Memory B cell (primary cell): ENCODE data around the gene AKAP12.
A peak's percentile ranks its signal among the peaks of the same experiment; 100 is the strongest.

Experiments used
- ATAC-seq: fragments of 150-1000 bp; cut with Tn5 transposase; 2 replicates; pipeline ENCODE4 v1.10.0; 2021; ENCODE audit warnings: low read depth, mild to moderate bottlenecking, moderate library complexity
- DNase-seq, 2 donors: peaks; one replicate each; pipeline ENCODE4 v3.0.0; 2022; ENCODE audit warnings: low spot score in 2 of 2
- H3K27ac Mint-ChIP-seq: one replicate; pipeline ENCODE4 v1.8.0; 2022; ENCODE audit warnings: mild to moderate bottlenecking, moderate library complexity, mixed read lengths
- H3K27me3 Mint-ChIP-seq: one replicate; pipeline ENCODE4 v1.8.0; 2022; ENCODE audit warnings: mixed read lengths
- H3K36me3 Mint-ChIP-seq: one replicate; pipeline ENCODE4 v1.8.0; 2022; ENCODE audit warnings: mild to moderate bottlenecking, mixed read lengths
- H3K4me1 Mint-ChIP-seq: one replicate; pipeline ENCODE4 v1.8.0; 2022; ENCODE audit warnings: mixed read lengths
- H3K4me3 Mint-ChIP-seq: one replicate; pipeline ENCODE4 v1.8.0; 2022; ENCODE audit warnings: mild to moderate bottlenecking, moderate library complexity, mixed read lengths
- H3K9me3 Mint-ChIP-seq: one replicate; pipeline ENCODE4 v1.8.0; 2022; ENCODE audit warnings: mixed read lengths

AKAP12 gene, protein sequence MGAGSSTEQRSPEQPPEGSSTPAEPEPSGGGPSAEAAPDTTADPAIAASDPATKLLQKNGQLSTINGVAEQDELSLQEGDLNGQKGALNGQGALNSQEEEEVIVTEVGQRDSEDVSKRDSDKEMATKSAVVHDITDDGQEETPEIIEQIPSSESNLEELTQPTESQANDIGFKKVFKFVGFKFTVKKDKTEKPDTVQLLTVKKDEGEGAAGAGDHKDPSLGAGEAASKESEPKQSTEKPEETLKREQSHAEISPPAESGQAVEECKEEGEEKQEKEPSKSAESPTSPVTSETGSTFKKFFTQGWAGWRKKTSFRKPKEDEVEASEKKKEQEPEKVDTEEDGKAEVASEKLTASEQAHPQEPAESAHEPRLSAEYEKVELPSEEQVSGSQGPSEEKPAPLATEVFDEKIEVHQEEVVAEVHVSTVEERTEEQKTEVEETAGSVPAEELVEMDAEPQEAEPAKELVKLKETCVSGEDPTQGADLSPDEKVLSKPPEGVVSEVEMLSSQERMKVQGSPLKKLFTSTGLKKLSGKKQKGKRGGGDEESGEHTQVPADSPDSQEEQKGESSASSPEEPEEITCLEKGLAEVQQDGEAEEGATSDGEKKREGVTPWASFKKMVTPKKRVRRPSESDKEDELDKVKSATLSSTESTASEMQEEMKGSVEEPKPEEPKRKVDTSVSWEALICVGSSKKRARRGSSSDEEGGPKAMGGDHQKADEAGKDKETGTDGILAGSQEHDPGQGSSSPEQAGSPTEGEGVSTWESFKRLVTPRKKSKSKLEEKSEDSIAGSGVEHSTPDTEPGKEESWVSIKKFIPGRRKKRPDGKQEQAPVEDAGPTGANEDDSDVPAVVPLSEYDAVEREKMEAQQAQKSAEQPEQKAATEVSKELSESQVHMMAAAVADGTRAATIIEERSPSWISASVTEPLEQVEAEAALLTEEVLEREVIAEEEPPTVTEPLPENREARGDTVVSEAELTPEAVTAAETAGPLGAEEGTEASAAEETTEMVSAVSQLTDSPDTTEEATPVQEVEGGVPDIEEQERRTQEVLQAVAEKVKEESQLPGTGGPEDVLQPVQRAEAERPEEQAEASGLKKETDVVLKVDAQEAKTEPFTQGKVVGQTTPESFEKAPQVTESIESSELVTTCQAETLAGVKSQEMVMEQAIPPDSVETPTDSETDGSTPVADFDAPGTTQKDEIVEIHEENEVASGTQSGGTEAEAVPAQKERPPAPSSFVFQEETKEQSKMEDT (N-terminal part only)

GRCh38 chr6:151239603-151240035 is at the start of gene AKAP12:
Gene AKAP12 (plus strand): TSS chr6:151239967. CDS start chr6:151240563, 596 bp downstream.
- Mint-ChIP-seq H3K27ac (no peak within 1 kb of the TSS), H3K4me1 (no peaks in the 10 kb centered on the region), H3K4me3 (peak within 1 kb of the TSS; percentile 84), H3K9me3 (no peaks in the 10 kb centered on the region), H3K36me3 (no peaks in the 10 kb centered on the region), H3K27me3 (peaks cover 21% of the 10 kb centered on the region)
- DNase-seq: no peak
- ATAC-seq: no peak

- Mint-ChIP-seq H3K27me3 (peaks cover 3% of the 10 kb centered on the region), H3K9me3 (no peaks in the 10 kb centered on the region), H3K27ac (no peak overlapping the region), H3K4me3 (no peak overlapping the region), H3K4me1 (no peaks in the 10 kb centered on the region), H3K36me3 (no peaks in the 10 kb centered on the region)
- no peak for DNase-seq
- ATAC-seq: no peak
These were observed 48.2 kb upstream of the AKAP12 start for GRCh38 chr6:151191527-151191926.

GRCh38 chr6:151196555-151196954 is 43.2 kb upstream of the AKAP12 start:
- H3K4me1 Mint-ChIP-seq: no peaks in the 10 kb centered on the region
- ATAC-seq: no peak
- H3K27me3 Mint-ChIP-seq: no peaks in the 10 kb centered on the region
- no peak overlapping the region for H3K4me3 Mint-ChIP-seq
- DNase-seq: no peak
- H3K36me3 Mint-ChIP-seq: no peaks in the 10 kb centered on the region
- H3K27ac Mint-ChIP-seq: no peak overlapping the region
- H3K9me3 Mint-ChIP-seq: no peaks in the 10 kb centered on the region

DNA sequence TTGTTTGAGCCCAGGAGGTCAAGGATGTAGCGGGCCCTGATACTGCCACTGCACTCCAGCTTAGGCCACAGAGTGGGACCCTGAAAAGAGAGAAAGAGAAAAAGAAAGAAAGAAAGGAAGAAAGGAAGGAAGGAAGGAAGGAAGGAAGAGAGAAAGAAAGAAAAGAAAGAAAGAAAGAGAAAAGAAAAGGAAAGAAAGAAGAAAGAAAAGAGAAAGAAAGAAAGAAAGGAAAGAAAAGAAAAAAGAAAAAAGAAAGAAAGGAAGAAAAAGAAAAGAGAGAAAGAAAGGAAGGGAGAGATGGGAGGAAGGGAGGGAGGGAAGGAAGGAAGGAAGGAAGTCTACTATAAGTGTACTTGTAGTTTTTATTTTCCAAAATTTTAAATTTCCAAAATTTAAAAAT is 42.2 kb upstream of the AKAP12 start:
- Mint-ChIP-seq H3K27me3 (no peaks in the 10 kb centered on the region), H3K4me1 (no peaks in the 10 kb centered on the region), H3K27ac (no peak overlapping the region), H3K9me3 (no peaks in the 10 kb centered on the region), H3K36me3 (no peaks in the 10 kb centered on the region), H3K4me3 (no peak overlapping the region)
- ATAC-seq: no peak
- no peak for DNase-seq

DNA sequence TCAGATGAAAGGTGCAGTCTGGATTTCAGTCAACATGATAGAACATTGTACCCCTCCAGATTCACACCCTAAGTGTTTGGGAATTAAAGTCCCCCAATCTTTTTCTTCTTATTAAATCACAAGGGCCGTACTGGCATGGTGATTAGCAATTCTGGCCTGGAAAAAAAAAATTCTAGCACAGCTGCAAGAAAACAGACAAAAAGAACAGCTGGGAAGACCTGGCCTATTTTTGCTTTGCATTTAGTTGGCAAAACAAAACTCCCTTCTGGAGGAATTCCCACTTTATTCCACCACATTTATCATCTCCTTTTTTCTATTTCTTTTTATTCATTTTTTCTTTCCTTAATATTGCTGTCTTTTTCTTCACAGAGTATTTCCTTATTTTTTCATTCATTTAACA is 39.8 kb upstream of the AKAP12 start:
- H3K36me3 Mint-ChIP-seq: no peaks in the 10 kb centered on the region
- no peaks in the 10 kb centered on the region for H3K4me1 Mint-ChIP-seq
- H3K9me3 Mint-ChIP-seq: no peaks in the 10 kb centered on the region
- H3K27ac Mint-ChIP-seq: no peak overlapping the region
- ATAC-seq (no peak), DNase-seq (no peak)
- no peak overlapping the region for H3K4me3 Mint-ChIP-seq
- no peaks in the 10 kb centered on the region for H3K27me3 Mint-ChIP-seq

- no peaks in the 10 kb centered on the region for H3K4me1 Mint-ChIP-seq
- DNase-seq: no peak
- no peaks in the 10 kb centered on the region for H3K36me3 Mint-ChIP-seq
- ATAC-seq: no peak
- no peak overlapping the region for H3K4me3 Mint-ChIP-seq
- H3K27me3 Mint-ChIP-seq: peaks cover 13% of the 10 kb centered on the region
- H3K9me3 Mint-ChIP-seq: peaks cover 7% of the 10 kb centered on the region
- no peak overlapping the region for H3K27ac Mint-ChIP-seq
These were observed 33.8 kb upstream of the AKAP12 start for GRCh38 chr6:151205721-151206600.

- DNase-seq (no peak), ATAC-seq (no peak)
- peaks cover 11% of the 10 kb centered on the region for H3K9me3 Mint-ChIP-seq
- peaks cover 15% of the 10 kb centered on the region for H3K27me3 Mint-ChIP-seq
- no peak overlapping the region for H3K4me3 Mint-ChIP-seq
- H3K36me3 Mint-ChIP-seq: peaks cover 3% of the 10 kb centered on the region
- no peak overlapping the region for H3K27ac Mint-ChIP-seq
- H3K4me1 Mint-ChIP-seq: no peaks in the 10 kb centered on the region
These were observed 32.1 kb upstream of the AKAP12 start for GRCh38 chr6:151207674-151208073.

DNA sequence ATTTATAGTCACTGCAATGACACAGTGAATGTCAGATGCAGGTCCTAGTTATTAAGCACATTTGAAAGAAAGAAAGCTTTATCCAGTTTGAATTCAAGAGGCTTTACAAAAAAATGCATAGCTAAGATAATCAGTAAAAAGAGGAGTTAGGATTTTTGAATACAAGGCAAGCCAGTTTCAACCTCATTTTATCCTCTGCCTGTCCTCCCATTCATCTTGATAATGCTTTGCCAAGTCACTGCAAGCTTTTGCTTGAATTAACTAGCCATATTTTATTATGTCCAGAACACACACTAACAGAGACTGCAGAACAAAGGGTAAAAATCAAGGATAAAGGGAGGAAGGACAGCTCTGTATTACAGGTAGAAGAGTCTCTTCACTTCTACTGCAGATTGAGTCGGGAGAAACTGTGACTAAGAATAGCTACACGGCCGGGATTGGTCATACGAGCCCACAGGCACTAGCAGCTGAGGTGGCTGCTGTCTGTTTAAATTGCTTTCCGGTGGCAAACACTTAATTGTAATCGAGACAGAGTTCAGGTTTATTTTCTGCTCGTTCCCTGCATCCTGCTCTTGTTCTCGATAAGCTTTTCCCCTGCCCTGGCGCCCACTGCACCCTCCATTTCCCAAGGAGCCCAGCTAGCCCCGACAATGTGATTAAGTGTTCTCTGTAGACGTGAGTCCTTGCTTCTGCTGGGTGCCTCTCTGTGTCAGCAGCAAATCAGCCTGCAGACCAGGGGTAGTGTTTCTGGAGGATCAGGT is 30.5 kb upstream of the AKAP12 start:
- H3K36me3 Mint-ChIP-seq: peaks cover 3% of the 10 kb centered on the region
- H3K4me3 Mint-ChIP-seq: no peak overlapping the region
- peaks cover 15% of the 10 kb centered on the region for H3K27me3 Mint-ChIP-seq
- ATAC-seq: no peak
- H3K9me3 Mint-ChIP-seq: peaks cover 11% of the 10 kb centered on the region
- no peak overlapping the region for H3K27ac Mint-ChIP-seq
- H3K4me1 Mint-ChIP-seq: no peaks in the 10 kb centered on the region
- no peak for DNase-seq

DNA sequence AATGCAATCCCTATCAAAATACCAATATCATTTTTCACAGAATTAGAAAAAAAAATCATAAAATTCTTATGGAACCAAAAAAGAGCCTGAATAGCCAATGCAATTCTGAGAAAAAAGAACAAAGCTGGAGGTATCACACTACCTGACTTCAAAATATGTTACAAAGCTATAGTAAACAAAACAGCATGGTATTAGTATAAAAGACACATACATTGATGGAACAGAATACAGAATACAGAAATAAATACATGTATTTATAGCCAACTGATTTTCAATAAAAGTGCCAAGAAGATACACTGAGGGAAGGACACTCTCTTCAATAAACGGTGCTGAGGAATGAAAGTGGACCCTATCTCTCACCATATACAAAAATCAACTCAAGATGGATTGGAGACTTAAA is 28.7 kb upstream of the AKAP12 start:
- no peak for DNase-seq
- peaks cover 3% of the 10 kb centered on the region for H3K36me3 Mint-ChIP-seq
- no peak overlapping the region for H3K27ac Mint-ChIP-seq
- peaks cover 12% of the 10 kb centered on the region for H3K27me3 Mint-ChIP-seq
- peaks cover 11% of the 10 kb centered on the region for H3K9me3 Mint-ChIP-seq
- ATAC-seq: no peak
- no peak overlapping the region for H3K4me3 Mint-ChIP-seq
- no peaks in the 10 kb centered on the region for H3K4me1 Mint-ChIP-seq

GRCh38 chr6:151213352-151213751 is 26.4 kb upstream of the AKAP12 start:
- Mint-ChIP-seq H3K4me3 (no peak overlapping the region), H3K27me3 (peaks cover 12% of the 10 kb centered on the region), H3K9me3 (peaks cover 9% of the 10 kb centered on the region), H3K36me3 (peaks cover 3% of the 10 kb centered on the region), H3K27ac (no peak overlapping the region), H3K4me1 (no peaks in the 10 kb centered on the region)
- DNase-seq: no peak
- ATAC-seq: no peak

DNA sequence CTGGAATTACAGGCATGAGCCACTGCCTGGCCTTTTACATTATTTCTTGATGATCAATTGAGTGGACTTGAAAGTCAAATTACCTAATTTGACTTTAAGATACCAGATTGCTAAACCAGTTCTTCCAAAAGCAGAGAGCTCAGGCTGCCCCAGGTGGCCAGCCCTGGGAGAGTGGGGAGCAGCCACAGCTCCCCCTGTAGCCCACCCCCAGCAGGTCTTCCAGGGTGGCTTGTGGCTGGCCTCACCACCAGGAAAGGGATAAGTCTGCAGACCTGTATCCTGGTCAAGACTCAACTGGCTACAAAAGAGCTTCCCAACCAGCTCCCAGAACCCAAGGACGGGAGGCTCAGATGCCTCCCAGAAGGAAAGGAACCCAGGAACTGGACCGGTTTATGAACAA is 23.8 kb upstream of the AKAP12 start:
- H3K36me3 Mint-ChIP-seq: peaks cover 3% of the 10 kb centered on the region
- H3K4me1 Mint-ChIP-seq: no peaks in the 10 kb centered on the region
- no peak overlapping the region for H3K27ac Mint-ChIP-seq
- peaks cover 6% of the 10 kb centered on the region for H3K9me3 Mint-ChIP-seq
- H3K4me3 Mint-ChIP-seq: no peak overlapping the region
- DNase-seq (no peak), ATAC-seq (no peak)
- H3K27me3 Mint-ChIP-seq: peaks cover 6% of the 10 kb centered on the region

GRCh38 chr6:151216804-151217203 is 23.0 kb upstream of the AKAP12 start:
- no peaks in the 10 kb centered on the region for H3K36me3 Mint-ChIP-seq
- peaks cover 2% of the 10 kb centered on the region for H3K9me3 Mint-ChIP-seq
- H3K27me3 Mint-ChIP-seq: peaks cover 4% of the 10 kb centered on the region
- ATAC-seq (no peak), DNase-seq (no peak)
- no peak overlapping the region for H3K4me3 Mint-ChIP-seq
- H3K27ac Mint-ChIP-seq: no peak overlapping the region
- H3K4me1 Mint-ChIP-seq: no peaks in the 10 kb centered on the region

DNA sequence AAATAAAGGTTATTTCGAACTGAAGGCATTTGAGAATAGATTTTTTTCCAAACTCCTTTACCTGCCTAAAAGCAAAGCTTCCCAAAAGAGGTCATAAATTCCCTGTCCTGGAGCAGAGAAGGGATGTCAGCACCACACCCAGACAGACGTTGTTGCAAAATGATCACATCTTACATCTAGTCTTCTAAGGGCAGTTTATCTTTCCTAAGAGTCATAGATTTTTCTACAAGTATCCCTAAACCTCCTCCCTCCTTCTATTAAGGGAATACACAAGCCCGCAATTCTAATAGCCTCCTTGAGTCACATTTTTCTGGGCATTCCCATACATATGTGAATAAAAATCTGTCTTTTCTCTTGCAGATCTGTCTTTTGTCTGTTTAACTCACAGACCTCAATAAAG is 20.6 kb upstream of the AKAP12 start:
- Mint-ChIP-seq H3K36me3 (no peaks in the 10 kb centered on the region), H3K9me3 (peaks cover 2% of the 10 kb centered on the region), H3K4me1 (no peaks in the 10 kb centered on the region), H3K27me3 (peaks cover 4% of the 10 kb centered on the region), H3K27ac (no peak overlapping the region), H3K4me3 (no peak overlapping the region)
- ATAC-seq (no peak), DNase-seq (no peak)
